ENCODE data around the gene SLC6A19. TPM values are rescaled to one million over a fixed set of nuclear protein-coding genes. Genes with fewer than 3 reads are reported as not detected.

SLC6A19 gene
- total and polyA plus RNA-seq, 10 of the 15 experiments (the other 5 are each of a cell fraction or from before 2014, with no cell fraction given) = 0.01 to 0.03 TPM; not detected in 8

DNA sequence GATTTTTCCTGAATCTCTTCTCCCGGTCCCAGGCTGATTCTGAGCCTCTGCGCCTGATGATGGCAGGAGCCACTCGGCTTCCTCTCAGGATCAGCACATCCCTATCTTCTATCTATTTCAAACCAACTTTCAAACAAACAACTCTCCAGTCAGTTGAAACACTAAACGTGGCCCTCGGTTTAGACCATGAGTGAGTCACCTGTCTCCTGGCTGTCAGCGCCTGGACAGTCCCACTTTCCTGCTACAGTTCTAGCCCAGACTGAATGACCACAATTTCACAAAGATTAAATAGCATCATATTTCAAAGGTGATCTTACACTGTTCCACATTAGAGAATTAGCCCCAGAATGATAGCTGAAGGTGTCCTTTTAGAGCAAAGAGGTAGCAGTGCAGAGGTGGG, 6.2 kb downstream of the SLC6A19 start:
- no peak overlapping the region for H3K27ac ChIP-seq (ENCODE audit: control insufficient read depth, insufficient read depth)
- ATAC-seq (no peak), FAIRE-seq (no peak), DNase-seq (ENCODE audit: low read depth, low spot score) (no peak)
- SMC1A ChIA-PET (ENCODE audit: uncharacterized antibody, unreplicated experiment) = no interaction called here
- no peaks in the 10 kb centered on the region for H3K9me3 ChIP-seq (replicated peaks; ENCODE audit: control insufficient read depth, insufficient read depth, low read length)
- H3K4me3 ChIP-seq = no peak overlapping the region
- H3K27me3 ChIP-seq (replicated peaks in 1 of 2; ENCODE audit: control insufficient read depth in 2 of 2, insufficient read depth in 2 of 2, low read length in 1 of 2) = no peaks in the 10 kb centered on the region
- RAD21 ChIA-PET (ENCODE audit: unreplicated experiment) = interaction anchor here (1.2 kb wide), 1 partner anchor 446 kb away, joined by 5 read pairs; no protein-coding TSS in a partner anchor
- H3K9ac ChIP-seq (ENCODE audit: control insufficient read depth, insufficient read depth, low read length) = no peak overlapping the region
- no peaks in the 10 kb centered on the region; the same call in 1 of the 2 replicates for H4K20me1 ChIP-seq (ENCODE audit: control insufficient read depth, insufficient read depth)
- no peaks in the 10 kb centered on the region for H3K36me3 ChIP-seq (ENCODE audit: control insufficient read depth in 2 of 2, insufficient read depth in 2 of 2, low read length in 1 of 2)
- 44% methylated on average over 6 of the region's 6 CpGs for WGBS (ENCODE audit: insufficient coverage, insufficient replicate concordance, low lambda C conversion rate, missing lambda C conversion rate)
- in situ Hi-C loops (cut with MboI) = no loop called here
- intact Hi-C loops (cut with micrococcal nuclease; ENCODE audit: unreplicated experiment) = no loop called here
- POLR2A ChIA-PET = no interaction called here
- H3K4me1 ChIP-seq (ENCODE audit: control insufficient read depth, insufficient read depth, low read length) = no peaks in the 10 kb centered on the region
- no TSS peak for BruUV-seq (replicated peaks)
- no peak overlapping the region for H2AFZ ChIP-seq (ENCODE audit: control insufficient read depth, low read depth, low read length)
- H3K79me2 ChIP-seq (ENCODE audit: control insufficient read depth, insufficient read depth, low read length) = no peaks in the 10 kb centered on the region
- CTCF ChIA-PET = no interaction called here
- no peak overlapping the region for H3K4me2 ChIP-seq (ENCODE audit: control insufficient read depth, insufficient read depth)
- TF ChIP-seq YBX1 (IDR thresholded peaks at IDR 0.05) (no peak), ESRRA (IDR thresholded peaks at IDR 0.05; ENCODE audit: low read length) (no peak), GATAD2B (conservative IDR thresholded peaks at IDR 0.05; ENCODE audit: low read depth) (no peak), ZNF207 (IDR thresholded peaks at IDR 0.05; ENCODE audit: borderline replicate concordance) (no peak), NFYA (IDR thresholded peaks at IDR 0.05; ENCODE audit: borderline replicate concordance, low read depth, low read length) (no peak), NR2F1 (conservative IDR thresholded peaks at IDR 0.05) (no peak), RCOR1 (conservative IDR thresholded peaks at IDR 0.05; ENCODE audit: low read depth, low read length) (no peak), HDAC2 (IDR thresholded peaks at IDR 0.05) (no peak), BRCA1 (IDR thresholded peaks at IDR 0.05; ENCODE audit: low read depth, low read length) (no peak), MTA2 (IDR thresholded peaks at IDR 0.05; ENCODE audit: low read depth) (no peak), SMARCA5 (IDR thresholded peaks at IDR 0.05) (no peak)
- TF ChIP-seq, protein P1, sequence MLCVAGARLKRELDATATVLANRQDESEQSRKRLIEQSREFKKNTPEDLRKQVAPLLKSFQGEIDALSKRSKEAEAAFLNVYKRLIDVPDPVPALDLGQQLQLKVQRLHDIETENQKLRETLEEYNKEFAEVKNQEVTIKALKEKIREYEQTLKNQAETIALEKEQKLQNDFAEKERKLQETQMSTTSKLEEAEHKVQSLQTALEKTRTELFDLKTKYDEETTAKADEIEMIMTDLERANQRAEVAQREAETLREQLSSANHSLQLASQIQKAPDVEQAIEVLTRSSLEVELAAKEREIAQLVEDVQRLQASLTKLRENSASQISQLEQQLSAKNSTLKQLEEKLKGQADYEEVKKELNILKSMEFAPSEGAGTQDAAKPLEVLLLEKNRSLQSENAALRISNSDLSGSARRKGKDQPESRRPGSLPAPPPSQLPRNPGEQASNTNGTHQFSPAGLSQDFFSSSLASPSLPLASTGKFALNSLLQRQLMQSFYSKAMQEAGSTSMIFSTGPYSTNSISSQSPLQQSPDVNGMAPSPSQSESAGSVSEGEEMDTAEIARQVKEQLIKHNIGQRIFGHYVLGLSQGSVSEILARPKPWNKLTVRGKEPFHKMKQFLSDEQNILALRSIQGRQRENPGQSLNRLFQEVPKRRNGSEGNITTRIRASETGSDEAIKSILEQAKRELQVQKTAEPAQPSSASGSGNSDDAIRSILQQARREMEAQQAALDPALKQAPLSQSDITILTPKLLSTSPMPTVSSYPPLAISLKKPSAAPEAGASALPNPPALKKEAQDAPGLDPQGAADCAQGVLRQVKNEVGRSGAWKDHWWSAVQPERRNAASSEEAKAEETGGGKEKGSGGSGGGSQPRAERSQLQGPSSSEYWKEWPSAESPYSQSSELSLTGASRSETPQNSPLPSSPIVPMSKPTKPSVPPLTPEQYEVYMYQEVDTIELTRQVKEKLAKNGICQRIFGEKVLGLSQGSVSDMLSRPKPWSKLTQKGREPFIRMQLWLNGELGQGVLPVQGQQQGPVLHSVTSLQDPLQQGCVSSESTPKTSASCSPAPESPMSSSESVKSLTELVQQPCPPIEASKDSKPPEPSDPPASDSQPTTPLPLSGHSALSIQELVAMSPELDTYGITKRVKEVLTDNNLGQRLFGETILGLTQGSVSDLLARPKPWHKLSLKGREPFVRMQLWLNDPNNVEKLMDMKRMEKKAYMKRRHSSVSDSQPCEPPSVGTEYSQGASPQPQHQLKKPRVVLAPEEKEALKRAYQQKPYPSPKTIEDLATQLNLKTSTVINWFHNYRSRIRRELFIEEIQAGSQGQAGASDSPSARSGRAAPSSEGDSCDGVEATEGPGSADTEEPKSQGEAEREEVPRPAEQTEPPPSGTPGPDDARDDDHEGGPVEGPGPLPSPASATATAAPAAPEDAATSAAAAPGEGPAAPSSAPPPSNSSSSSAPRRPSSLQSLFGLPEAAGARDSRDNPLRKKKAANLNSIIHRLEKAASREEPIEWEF (IDR thresholded peaks at IDR 0.05; ENCODE audit: insufficient replicate concordance, low read depth, low read length) = no peak
- TF ChIP-seq, protein P2, sequence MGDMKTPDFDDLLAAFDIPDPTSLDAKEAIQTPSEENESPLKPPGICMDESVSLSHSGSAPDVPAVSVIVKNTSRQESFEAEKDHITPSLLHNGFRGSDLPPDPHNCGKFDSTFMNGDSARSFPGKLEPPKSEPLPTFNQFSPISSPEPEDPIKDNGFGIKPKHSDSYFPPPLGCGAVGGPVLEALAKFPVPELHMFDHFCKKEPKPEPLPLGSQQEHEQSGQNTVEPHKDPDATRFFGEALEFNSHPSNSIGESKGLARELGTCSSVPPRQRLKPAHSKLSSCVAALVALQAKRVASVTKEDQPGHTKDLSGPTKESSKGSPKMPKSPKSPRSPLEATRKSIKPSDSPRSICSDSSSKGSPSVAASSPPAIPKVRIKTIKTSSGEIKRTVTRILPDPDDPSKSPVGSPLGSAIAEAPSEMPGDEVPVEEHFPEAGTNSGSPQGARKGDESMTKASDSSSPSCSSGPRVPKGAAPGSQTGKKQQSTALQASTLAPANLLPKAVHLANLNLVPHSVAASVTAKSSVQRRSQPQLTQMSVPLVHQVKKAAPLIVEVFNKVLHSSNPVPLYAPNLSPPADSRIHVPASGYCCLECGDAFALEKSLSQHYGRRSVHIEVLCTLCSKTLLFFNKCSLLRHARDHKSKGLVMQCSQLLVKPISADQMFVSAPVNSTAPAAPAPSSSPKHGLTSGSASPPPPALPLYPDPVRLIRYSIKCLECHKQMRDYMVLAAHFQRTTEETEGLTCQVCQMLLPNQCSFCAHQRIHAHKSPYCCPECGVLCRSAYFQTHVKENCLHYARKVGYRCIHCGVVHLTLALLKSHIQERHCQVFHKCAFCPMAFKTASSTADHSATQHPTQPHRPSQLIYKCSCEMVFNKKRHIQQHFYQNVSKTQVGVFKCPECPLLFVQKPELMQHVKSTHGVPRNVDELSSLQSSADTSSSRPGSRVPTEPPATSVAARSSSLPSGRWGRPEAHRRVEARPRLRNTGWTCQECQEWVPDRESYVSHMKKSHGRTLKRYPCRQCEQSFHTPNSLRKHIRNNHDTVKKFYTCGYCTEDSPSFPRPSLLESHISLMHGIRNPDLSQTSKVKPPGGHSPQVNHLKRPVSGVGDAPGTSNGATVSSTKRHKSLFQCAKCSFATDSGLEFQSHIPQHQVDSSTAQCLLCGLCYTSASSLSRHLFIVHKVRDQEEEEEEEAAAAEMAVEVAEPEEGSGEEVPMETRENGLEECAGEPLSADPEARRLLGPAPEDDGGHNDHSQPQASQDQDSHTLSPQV (IDR thresholded peaks at IDR 0.05) = no peak

Data from GM12878 (cell line).